A549 (cell line): ENCODE data around the gene NXT2.

ENCODE experiments used
- CHD4 ChIP-seq: fragments of 200-600 bp; sonication (generic); IDR thresholded peaks from 2 replicates; pipeline ENCODE4 v1.6.1; 2016; ENCODE audit warnings: antibody characterized with exemption, mild to moderate bottlenecking, borderline replicate concordance
- CTCF ChIP-seq: fragments of >200 bp; sonication (Bioruptor Twin); formaldehyde crosslinking; IDR thresholded peaks from 3 replicates; pipeline ENCODE4 v1.5.1; 2016
- EP300 ChIP-seq, 2 experiments: fragments of >200 bp; sonication (Bioruptor Twin); formaldehyde crosslinking; IDR thresholded peaks; 2 replicates in 1 of 2; 3 replicates in 1 of 2; pipeline ENCODE4 v1.6.1; 2016 to 2017
- ESRRA ChIP-seq: fragments of 150-350 bp; IDR thresholded peaks from 2 replicates; pipeline ENCODE4 v1.6.1; 2014; ENCODE audit warnings: mild to moderate bottlenecking, low read length, borderline replicate concordance
- JUN ChIP-seq, 2 experiments: fragments of >200 bp; sonication (Bioruptor Twin); formaldehyde crosslinking; IDR thresholded peaks; 2 replicates in 1 of 2; 3 replicates in 1 of 2; pipeline ENCODE4 v1.6.1; 2016 to 2017
- MAFK ChIP-seq: fragments of 450-650 bp; IDR thresholded peaks from 2 replicates; pipeline ENCODE4 v1.6.1; 2014; ENCODE audit not compliant: partially characterized antibody
- MAX ChIP-seq: IDR thresholded peaks from 2 replicates; pipeline ENCODE4 v1.6.1; 2012
- POLR2A ChIP-seq: IDR thresholded peaks from 2 replicates; pipeline ENCODE4 v1.6.1; 2012; ENCODE audit warnings: mild to moderate bottlenecking, low read length
- RCOR1 ChIP-seq: fragments of 150-350 bp; IDR thresholded peaks from 2 replicates; pipeline ENCODE4 v1.6.1; 2014; ENCODE audit warnings: antibody characterized with exemption, low read length, low read depth
- REST ChIP-seq: fragments of 200-600 bp; sonication (generic); IDR thresholded peaks from 2 replicates; pipeline ENCODE4 v1.6.1; 2016; ENCODE audit warnings: antibody characterized with exemption, mild to moderate bottlenecking, moderate library complexity
- RNF2 ChIP-seq: fragments of 200-600 bp; sonication (generic); IDR thresholded peaks from 2 replicates; pipeline ENCODE4 v1.6.1; 2016; ENCODE audit warnings: low read depth, mild to moderate bottlenecking, antibody characterized with exemption, moderate library complexity, borderline replicate concordance
- TFCP2L1 ChIP-seq: fragments of 250-450 bp; sonication (Bioruptor Pico); IDR thresholded peaks from 2 replicates; pipeline ENCODE4 v1.5.0; 2021; ENCODE audit warnings: mild to moderate bottlenecking
- USF2 ChIP-seq: fragments of 450-650 bp; IDR thresholded peaks from 2 replicates; pipeline ENCODE4 v1.6.1; 2014; ENCODE audit warnings: antibody characterized with exemption

GRCh38 chrX:109590176-109590575 lies 53.5 kb downstream of the NXT2 start:
- no peak for TF ChIP-seq CHD4
- no peak for TF ChIP-seq JUN (IDR thresholded peaks at IDR 0.05)
- TF ChIP-seq CTCF, result no peak
- TF ChIP-seq MAX, result no peak
- no peak for TF ChIP-seq ESRRA
- TF ChIP-seq EP300 (IDR thresholded peaks at IDR 0.05), result no peak
- no peak for TF ChIP-seq RNF2
- no peak for TF ChIP-seq POLR2A
- no peak for TF ChIP-seq TFCP2L1 (CRISPR knock-in tag)
- no peak for TF ChIP-seq MAFK
- TF ChIP-seq REST, result no peak
- no peak for TF ChIP-seq RCOR1
- no peak for TF ChIP-seq USF2
